GM18507 (cell line): ENCODE measurements around the gene KPNA1.
A peak's percentile ranks its signal among the peaks of the same experiment; 100 is the strongest.
"Not testable (repeated sequence)": the region's sequence is repeated elsewhere in the genome, so short reads cannot be mapped to it uniquely, and the experiment has no call there.

Source experiments
- DNase-seq: peaks from one replicate; pipeline ENCODE4 v3.0.0; 2011; ENCODE audit warnings: low read depth; ENCODE audit not compliant: insufficient read length; ENCODE audit errors: extremely low spot score
- FAIRE-seq: peaks from 2 replicates; lab custom pipeline; 2011; peaks lifted over from hg19 to GRCh38; lab: Jason Lieb, UNC

KPNA1 gene

DNA sequence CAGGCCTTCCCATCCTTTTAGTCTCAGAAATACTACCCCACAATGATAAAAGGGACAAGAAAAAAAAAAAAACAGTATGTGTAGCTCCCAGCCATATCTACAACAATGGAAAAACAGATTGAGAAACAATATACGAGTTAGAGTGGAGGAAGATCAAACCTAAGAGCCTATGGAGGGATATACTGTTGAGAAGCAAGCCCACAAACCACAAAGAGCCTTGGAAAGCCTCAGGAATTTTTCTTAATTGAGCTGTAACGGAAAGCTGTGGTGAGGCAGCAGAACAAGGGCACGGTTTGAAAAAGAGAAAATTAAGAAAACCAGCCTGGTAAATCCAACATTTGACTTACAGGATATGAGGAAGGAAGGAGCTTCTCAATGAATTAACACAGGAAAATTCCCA is 21.4 kb downstream of the KPNA1 start:
- FAIRE-seq = no peak
- no peak for DNase-seq

DNA sequence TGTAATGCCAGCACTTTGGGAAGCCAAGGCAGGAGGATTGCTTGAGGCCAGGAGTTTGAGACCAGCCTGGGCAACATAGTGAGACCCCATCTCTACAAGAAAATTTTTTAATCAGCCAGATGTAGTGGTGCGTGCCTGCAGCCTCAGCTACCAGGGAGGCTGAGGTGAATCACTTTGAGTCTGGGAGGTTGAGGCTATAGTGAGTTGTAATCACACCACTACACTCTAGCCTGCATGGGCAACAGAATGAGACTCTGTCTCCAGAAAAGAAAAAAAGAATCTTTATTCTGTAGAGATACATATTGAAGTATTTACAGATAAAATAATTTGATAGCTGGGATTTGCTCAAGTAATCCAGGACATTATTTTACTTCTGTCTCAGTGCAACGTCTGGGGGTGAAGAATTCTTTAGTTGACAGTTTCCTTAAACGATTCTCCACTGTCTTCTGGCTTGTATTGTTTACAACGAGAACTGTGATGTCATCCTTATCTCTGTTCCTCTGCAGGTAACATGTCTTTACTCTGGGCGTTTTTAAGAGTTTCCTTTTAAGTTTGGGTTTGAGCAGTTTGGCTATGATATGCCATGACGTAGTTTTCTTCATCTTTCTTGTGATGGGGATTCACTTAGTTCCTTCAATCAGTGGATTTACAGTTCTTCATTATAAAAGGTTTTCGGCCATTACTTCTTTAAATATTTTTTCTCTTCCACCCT is 26.3 kb downstream of the KPNA1 start:
- DNase-seq = no peak

DNA sequence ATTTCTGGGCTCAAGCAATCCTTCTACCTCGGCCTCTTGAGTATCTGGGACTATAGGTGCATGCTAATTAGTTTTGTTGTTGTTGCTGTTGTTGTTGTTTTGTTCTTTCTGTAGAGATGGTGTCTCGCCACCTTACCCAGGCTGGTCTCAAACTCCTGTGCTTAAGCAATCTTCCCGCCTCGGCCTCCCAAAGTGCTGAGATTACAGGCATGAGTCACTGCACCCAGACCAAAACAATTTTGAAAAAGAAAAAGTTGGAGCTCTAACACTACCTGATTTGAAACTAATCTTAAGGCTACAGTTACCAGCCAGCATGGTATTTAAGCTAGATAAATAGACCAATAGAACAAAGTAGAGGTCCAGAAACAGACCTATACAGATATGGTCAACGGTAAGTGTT is 29.8 kb downstream of the KPNA1 start:
- no peak for DNase-seq
- no peak for FAIRE-seq

More for the DNA sequence above, 26.3 kb downstream of the KPNA1 start:
- FAIRE-seq = no peak

DNA sequence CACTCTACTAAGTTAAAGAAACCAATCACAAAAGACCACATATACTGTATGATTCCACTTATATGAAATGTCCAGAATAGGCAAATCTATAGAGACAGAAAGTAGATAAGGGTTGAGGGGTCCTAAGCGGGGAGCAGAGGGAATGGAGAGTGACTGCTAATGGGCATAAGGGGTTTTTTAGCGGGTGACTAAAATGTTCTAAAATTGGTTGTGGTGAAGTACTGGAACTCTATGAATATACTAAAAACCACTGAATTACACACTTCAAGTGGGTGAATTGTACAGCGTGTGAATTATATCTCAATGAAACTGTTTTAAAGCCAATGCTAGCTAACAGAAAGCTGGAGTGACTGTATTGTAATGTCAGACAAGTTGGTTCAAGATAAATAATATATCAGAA is 33.3 kb downstream of the KPNA1 start:
- DNase-seq (no peak), FAIRE-seq (peak; percentile 67)

DNA sequence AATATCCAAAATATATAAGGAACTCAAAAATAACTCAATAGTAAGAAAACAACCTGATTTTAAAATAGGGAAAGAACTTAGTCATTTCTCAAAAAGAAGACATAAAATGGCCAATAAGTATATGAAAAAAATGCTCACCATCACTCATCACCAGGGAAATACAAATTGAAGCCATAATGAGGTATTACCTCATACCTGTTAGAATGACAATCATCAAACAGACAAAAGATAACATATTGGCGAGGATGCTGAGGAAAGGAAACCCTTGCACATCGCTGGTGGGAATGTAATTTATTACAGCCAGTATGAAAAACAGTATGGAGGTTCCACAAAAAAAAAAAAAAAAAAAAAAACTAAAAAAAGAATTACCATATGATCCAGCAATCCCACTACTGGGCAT is 38.2 kb downstream of the KPNA1 start:
- no peak for FAIRE-seq
- no peak for DNase-seq

DNA sequence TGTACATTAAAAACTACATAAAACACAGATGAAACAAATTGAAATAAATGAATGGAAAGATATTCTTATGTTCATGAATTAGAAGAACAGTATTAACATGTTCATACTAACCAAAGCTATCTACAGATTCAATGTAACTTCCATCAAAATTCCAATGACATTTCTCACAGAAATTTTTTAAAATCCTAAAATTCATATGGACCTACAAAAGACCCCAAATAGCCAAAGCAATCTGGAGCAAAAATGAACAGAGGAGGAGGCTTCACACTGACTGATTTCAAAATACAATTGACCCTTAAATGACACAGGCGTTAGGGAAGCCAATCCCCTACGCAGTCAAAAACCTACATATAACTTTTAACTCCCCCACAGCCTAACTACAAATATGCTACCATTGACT is 39.4 kb downstream of the KPNA1 start:
- no peak for FAIRE-seq
- no peak for DNase-seq

DNA sequence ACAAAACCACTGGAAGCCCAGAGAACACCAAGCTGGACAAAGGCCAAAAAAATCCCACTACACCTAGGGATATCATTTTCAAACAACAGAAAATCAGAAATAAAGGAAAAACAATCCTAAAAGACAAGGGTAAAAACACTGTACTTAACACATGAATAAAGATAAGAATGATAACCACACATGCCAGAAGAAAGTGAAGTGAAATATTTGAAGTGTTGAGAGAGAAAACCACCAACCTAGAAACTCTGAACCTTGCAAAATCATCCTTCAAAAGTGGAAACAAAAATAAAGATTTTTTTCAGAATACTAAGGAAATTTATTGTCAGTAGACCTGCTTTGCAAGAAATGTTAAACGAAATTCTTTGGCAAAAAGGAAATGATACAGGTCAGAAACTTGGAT is 45.1 kb downstream of the KPNA1 start:
- FAIRE-seq (peak; percentile 70), DNase-seq (no peak)

DNA sequence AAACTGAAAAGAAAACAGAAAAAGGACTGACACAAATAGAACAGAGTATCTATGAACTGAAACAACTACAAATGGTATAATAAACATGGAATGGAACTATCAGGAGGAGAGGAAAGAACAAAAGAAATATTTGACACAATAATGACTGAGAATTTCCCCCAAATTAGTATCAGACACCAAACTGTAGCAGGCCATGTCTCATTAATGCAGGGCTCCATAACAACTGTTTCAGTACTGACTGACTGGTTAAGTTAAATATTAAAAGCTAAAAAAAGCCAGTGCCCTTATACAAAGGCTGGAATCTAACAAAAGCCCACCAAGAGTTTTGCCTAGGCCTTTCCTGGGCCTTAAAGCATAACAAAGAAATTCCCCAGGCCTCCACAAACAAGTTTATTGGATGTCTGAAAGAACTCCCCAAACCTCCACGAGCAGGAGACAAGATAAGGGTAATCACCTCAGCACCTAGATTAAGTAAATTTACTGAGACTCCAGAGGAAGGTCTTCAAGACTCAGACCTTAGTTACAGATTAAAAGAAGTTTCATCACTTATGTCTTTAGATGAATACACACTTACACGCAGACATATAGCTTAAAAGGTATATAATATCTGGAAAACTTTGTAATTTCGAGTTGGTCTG is 45.7 kb downstream of the KPNA1 start:
- DNase-seq = no peak
- peak; percentile 91 for FAIRE-seq

DNA sequence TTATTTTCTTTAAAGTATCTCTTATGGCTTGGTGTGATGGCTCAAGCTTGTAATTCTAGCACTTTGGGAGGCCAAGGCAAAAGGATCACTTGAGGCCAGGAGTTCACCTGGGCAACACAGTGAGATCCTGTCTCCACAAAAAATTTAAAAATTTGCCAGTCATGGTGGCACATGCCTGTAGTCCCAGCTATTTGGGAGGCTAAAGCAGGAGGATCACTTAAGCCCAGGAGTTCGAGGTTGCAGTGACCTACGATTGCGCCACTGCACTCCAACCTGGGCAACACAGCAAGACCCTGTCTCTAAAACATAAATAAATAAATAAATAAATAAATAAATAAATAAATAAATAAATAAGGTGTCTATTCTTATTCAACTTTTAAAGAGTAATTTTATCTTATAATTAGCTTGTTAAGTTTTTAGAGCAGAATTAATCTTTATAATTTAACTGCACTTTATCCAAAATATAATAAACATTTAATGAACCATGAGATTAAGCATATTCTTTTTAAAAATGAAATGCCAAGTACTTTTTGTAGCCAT is 48.0 kb downstream of the KPNA1 start:
- FAIRE-seq (no peak), DNase-seq (no peak)

DNA sequence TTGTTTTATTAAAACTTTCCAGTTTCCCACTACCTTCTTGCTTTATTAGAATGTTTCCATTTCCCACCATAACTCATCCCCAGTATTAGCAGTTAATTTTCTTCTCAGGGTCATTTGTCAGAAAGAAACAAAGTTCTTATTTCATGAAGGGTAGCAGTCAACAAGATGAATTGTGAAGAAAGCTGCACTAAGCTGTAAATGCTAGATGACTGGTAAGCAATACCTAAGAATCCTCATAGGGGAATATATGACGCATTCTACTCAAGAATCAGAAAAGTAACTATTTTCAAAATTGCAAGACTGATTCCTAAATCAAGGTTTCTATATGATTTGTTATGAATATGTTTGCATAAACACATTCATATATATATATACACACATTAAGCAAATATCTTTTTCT is 50.1 kb downstream of the KPNA1 start:
- FAIRE-seq (no peak), DNase-seq (no peak)

DNA sequence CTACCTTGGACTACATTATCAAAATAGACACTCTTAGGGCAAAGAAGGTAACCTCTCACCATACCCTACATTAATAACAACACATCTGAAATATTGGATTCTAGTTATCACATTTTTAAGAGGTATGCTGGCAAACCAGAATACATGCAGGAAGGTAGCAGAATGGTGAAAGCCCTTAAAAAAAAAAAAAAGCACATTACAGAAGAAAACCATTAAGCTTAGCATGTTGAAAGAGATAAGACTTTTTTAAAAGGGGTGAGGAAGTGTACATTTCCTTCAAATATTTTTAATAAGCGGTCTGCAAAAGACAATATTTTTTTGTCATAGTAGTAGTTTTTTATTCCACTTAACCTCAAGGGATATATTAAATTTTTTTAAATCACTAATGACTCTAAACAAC is 52.3 kb downstream of the KPNA1 start:
- no peak for FAIRE-seq
- DNase-seq = no peak

DNA sequence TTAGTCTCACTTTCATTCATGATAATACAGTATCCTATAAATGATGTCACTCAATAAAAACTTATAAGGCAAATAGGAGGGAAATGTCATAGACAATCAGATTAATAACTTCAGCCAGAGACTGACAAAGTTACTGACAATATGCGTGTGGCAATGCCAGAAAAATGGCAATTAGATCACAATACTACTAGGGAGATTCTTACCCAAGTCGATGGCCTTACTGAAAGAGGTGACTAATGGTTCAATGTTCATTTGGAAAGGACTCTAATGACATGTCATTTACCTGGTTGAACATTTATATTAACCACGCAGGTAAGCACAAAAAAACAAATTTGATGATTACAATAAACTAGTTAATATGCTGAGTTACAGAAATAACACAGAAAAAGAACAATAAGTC is 52.9 kb downstream of the KPNA1 start:
- no peak for FAIRE-seq

DNA sequence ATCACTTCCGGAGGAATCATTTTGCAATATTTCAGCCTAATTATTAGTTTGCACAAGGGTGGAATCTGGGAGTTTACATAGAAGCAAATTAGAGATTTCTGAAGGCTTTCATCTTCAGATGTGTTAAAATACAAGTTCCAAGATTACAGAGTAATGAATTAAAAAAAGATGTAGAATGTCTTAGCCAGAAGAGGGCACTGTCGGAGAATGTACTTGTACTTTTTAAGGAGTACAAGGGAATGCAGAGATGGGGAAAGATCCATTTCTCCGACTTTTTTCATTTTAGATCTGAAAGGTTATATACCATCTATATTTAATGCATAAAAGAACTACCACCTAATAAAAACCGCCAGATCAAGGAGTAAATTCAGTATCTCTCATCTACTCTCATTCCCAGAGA is 55.7 kb downstream of the KPNA1 start:
- DNase-seq (no peak), FAIRE-seq (peak; percentile 63)

More for the DNA sequence above, 52.9 kb downstream of the KPNA1 start:
- DNase-seq = no peak

DNA sequence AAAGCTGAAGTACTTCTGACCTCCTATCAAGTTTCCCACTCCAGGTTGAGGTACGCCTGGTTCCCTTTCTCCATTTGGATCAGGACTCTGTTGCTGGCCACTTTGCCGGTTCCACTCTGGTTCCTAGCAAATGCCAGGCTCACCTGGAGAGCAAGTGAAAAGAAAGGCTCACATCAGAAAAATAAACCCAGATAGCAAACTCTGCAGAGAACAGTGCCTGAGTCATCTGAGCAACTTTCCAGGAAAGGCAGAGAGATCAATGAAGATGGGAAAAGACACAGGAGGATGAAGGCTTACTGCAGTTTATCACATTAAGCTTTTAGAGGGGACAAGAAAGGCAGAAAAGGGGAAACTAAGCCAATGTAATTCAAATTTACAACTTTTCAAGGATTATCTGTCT is 57.0 kb downstream of the KPNA1 start:
- DNase-seq (no peak), FAIRE-seq (no peak)

DNA sequence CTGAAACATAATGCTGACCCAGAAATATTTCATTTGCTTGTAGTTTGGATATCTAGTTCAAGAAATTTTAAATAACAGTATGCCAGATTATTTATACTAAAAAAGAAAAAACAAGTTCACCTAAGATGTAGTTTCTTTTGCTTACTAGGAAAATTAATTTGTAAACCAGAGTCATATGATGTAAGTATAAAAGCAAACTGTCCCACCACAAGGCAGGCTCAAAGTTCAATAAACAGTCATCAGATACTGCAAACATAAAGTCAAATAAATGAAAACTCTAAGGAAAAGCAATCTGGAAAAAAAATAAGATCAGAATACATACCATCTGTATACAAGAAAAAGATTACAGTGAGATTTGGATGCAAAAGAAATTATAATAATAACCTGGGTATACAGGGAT is 58.7 kb downstream of the KPNA1 start:
- no peak for DNase-seq
- FAIRE-seq = no peak

DNA sequence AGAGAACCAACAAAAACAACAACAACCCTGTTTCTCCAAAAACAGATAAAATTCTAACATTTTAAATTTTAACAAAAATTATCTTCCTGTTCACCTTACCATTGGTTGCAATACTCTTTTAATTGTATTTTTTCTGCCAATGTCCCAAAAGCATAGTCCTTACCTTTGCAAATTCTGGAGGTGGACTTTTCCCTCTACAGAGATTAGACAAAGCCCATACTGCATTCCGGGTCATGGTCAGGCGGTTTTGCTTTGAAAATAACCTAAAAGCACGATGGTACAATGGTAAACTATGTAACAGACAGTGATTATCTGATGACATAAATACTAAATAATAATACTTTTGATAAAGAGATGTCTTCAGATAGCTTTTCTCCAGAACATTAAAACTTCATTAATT is 63.4 kb downstream of the KPNA1 start:
- FAIRE-seq (no peak), DNase-seq (no peak)

DNA sequence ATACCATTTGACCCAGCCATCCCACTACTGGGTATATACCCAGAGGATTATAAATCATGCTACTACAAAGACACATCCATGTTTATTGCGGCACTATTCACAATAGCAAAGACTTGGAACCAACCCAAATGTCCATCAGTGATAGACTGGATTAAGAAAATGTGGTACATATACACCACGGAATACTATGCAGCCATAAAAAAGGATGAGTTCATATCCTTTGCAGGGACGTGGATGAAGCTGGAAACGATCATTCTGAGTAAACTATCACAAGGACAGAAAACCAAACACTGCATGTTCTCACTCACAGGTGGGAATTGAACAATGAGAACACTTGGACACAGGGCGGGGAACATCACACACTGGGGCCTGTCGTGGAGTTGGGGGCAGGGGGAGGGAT is 66.5 kb downstream of the KPNA1 start:
- not testable (repeated sequence) for DNase-seq, FAIRE-seq

DNA sequence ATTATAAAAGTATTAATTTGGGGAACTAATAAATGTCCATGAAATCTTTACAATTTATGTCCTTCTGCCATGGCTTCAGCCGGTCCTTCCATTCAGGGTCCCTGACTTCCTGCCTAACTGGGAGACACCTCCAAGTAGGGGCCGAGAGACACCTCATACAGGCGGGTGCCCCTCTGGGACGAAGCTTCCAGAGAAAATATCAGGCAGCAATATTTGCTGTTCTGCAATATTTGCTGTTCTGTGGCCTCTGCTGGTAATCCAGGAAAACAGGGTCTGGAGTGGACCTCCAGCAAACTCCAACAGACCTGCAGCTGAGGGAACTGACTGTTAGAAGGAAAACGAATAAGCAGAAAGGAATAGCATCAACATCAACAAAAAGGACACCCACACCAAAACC is 70.2 kb downstream of the KPNA1 start:
- not testable (repeated sequence) for FAIRE-seq

DNA sequence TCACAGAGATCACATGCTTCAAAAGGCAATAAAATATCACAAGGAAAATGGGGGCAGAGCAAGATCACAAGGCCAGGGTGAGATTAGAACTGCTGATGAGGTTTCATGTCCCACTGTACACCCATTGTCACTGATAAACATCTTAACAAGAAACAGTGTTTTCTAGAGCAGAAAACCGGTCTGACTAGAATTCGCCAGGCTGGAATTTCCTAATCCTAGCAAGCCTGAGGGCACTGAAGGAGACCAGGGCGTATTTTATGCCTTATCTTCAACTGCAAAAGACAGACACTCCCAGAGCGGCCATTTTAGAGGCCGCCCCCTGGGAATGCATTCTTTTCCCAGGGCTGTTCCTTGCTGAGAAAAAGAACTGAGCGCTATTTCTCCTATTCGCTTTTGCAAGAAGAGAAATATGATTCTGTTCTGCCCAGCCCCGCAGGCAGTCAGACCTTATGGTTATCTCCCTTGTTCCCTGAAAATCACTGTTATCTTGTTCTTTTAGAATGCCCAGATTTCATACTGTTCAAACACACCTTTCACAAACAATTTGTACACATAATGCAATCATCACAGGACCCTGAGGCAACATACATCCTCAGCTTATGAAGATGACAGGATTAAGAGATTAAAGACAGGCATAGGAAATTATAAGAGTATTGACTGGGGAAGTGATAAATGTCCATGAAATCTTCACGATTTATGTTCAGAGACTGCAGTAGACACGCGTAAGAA is 70.8 kb downstream of the KPNA1 start:
- DNase-seq = not testable (repeated sequence)

More for the DNA sequence above, 70.2 kb downstream of the KPNA1 start:
- DNase-seq = not testable (repeated sequence)

DNA sequence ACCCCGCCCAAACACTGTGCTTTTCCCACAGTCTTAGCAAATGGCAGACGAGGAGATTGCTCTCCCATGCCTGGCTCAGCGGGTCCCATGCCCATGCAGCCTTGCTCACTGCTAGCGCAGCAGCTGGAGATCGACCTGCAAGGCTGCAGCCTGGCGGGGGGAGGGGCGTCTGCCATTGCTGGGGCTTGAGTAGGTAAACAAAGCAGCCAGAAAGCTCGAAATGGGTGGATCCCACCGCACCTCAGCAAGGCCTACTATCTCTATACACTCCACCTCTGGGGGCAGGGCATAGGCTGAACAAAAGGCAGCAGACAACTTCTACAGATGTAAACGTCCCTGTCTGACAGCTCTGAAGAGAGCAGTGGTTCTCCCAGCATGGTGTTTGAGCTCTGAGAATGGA is 71.6 kb downstream of the KPNA1 start:
- no peak for DNase-seq
- FAIRE-seq = no peak

More for the DNA sequence above, 70.8 kb downstream of the KPNA1 start:
- not testable (repeated sequence) for FAIRE-seq
